ENCODE measurements around the gene AGXT2. TPM values are rescaled to one million over a fixed set of nuclear protein-coding genes. Genes with fewer than 3 reads are reported as not detected.

AGXT2 gene
- total and polyA plus RNA-seq, 10 of the 15 experiments (the other 5 are each of a cell fraction or from before 2014, with no cell fraction given): not detected

DNA sequence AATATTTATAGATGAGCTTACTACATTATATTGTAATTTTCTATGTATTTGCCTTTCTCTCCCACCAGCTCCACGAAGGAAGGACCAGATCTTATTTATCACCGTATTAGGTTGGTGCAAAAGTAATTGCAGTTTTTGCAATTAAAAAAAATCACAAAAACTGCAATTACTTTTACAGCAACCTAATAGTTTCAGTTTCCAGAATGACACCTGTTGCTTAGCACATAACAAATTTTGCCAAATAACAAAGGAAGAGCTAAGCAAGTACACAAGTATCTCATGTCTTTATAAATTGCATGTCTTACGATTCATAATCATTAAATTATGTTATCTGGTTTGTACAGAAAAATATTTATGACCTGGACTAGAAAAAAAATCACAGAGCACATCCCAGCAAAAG lies 45.9 kb downstream of the AGXT2 start:
- FAIRE-seq (no peak), ATAC-seq (no peak), DNase-seq (ENCODE audit: low read depth, low spot score) (no peak)
- no peak overlapping the region for H3K9ac ChIP-seq (ENCODE audit: control insufficient read depth, insufficient read depth, low read length)
- no TSS peak for BruUV-seq (replicated peaks)
- no peak overlapping the region for H3K4me2 ChIP-seq (ENCODE audit: control insufficient read depth, insufficient read depth)
- no peaks in the 10 kb centered on the region for H4K20me1 ChIP-seq (ENCODE audit: control insufficient read depth, insufficient read depth)
- H3K4me3 ChIP-seq: no peak overlapping the region
- in situ Hi-C loops (cut with MboI): no loop called here
- no peaks in the 10 kb centered on the region for H3K27me3 ChIP-seq (replicated peaks in 1 of 2; ENCODE audit: control insufficient read depth in 2 of 2, insufficient read depth in 2 of 2, low read length in 1 of 2)
- CTCF ChIA-PET: interaction anchor here (0.7 to 5.0 kb wide), 26 partner anchors 9 to 923 kb away, joined by 3 to 185 read pairs (median 3); partner anchors contain the start of genes BRIX1, DNAJC21 and RAD1
- intact Hi-C loops (cut with micrococcal nuclease; ENCODE audit: unreplicated experiment): loop anchor here (5.0 to 10.0 kb wide), 3 partner anchors 85 to 517 kb away; partner anchors contain the start of genes BRIX1 and RAD1
- H3K9me3 ChIP-seq (replicated peaks; ENCODE audit: control insufficient read depth, insufficient read depth, low read length): no peaks in the 10 kb centered on the region
- RAD21 ChIA-PET (ENCODE audit: unreplicated experiment): interaction anchor here (1.2 to 6.6 kb wide), 5 partner anchors 24 to 478 kb away, joined by 3 to 123 read pairs (median 7); partner anchors contain the start of gene DNAJC21
- 7% methylated on average over 3 of the region's 3 CpGs for WGBS (ENCODE audit: insufficient coverage, insufficient replicate concordance, low lambda C conversion rate, missing lambda C conversion rate)
- POLR2A ChIA-PET: interaction anchor here (1.2 kb wide), 1 partner anchor 24 kb away, joined by 4 read pairs; no protein-coding TSS in a partner anchor
- H3K27ac ChIP-seq (ENCODE audit: control insufficient read depth, insufficient read depth): no peak overlapping the region
- no peaks in the 10 kb centered on the region for H3K79me2 ChIP-seq (ENCODE audit: control insufficient read depth, insufficient read depth, low read length)
- no peaks in the 10 kb centered on the region for H3K36me3 ChIP-seq (ENCODE audit: control insufficient read depth in 2 of 2, insufficient read depth in 2 of 2, low read length in 1 of 2)
- no peak overlapping the region for H2AFZ ChIP-seq (ENCODE audit: control insufficient read depth, low read depth, low read length)
- H3K4me1 ChIP-seq (ENCODE audit: control insufficient read depth, insufficient read depth, low read length): 0 out of 2 replicates have a peak, but pooled peaks cover 5% of the 10 kb centered on the region
- SMC1A ChIA-PET (ENCODE audit: uncharacterized antibody, unreplicated experiment): interaction anchor here (0.7 to 5.5 kb wide), 12 partner anchors 9 to 487 kb away, joined by 3 to 121 read pairs (median 4); partner anchors contain the start of genes BRIX1 and RAD1
- TF ChIP-seq ETV6 (conservative IDR thresholded peaks at IDR 0.05 in 1 of 2, IDR thresholded peaks at IDR 0.05 in 1 of 2; ENCODE audit: borderline replicate concordance in 1 of 2, low read depth in 1 of 2) (no peak), ASH2L (IDR thresholded peaks at IDR 0.05; ENCODE audit: borderline replicate concordance, low read depth) (no peak), GATAD2B (conservative IDR thresholded peaks at IDR 0.05; ENCODE audit: low read depth) (no peak), YY1 (IDR thresholded peaks at IDR 0.05; ENCODE audit: low read depth, low read length) (no peak), RCOR1 (conservative IDR thresholded peaks at IDR 0.05; ENCODE audit: low read depth, low read length) (no peak), MYC (IDR thresholded peaks at IDR 0.05; ENCODE audit: insufficient read depth, insufficient read length, insufficient replicate concordance, low read length, severe bottlenecking) (no peak), RAD21 (IDR thresholded peaks at IDR 0.05; ENCODE audit: insufficient read depth, low read depth, low read length) (no peak), MYB (IDR thresholded peaks at IDR 0.05; ENCODE audit: borderline replicate concordance, low read depth, low read length) (no peak), ZBED1 (IDR thresholded peaks at IDR 0.05; ENCODE audit: borderline replicate concordance) (no peak), LARP7 (IDR thresholded peaks at IDR 0.05) (no peak), RUNX3 (IDR thresholded peaks at IDR 0.05; ENCODE audit: low read length) (no peak), HCFC1 (IDR thresholded peaks at IDR 0.05; ENCODE audit: low read length) (no peak), IRF4 (IDR thresholded peaks at IDR 0.05; ENCODE audit: low read depth, low read length) (no peak), RELA (IDR thresholded peaks at IDR 0.05; ENCODE audit: borderline replicate concordance, partially characterized antibody) (no peak), JUND (IDR thresholded peaks at IDR 0.05; ENCODE audit: low read depth, low read length) (no peak), ZNF274 (IDR thresholded peaks at IDR 0.05; ENCODE audit: insufficient read depth, insufficient read length) (no peak)
- TF ChIP-seq, protein P1, sequence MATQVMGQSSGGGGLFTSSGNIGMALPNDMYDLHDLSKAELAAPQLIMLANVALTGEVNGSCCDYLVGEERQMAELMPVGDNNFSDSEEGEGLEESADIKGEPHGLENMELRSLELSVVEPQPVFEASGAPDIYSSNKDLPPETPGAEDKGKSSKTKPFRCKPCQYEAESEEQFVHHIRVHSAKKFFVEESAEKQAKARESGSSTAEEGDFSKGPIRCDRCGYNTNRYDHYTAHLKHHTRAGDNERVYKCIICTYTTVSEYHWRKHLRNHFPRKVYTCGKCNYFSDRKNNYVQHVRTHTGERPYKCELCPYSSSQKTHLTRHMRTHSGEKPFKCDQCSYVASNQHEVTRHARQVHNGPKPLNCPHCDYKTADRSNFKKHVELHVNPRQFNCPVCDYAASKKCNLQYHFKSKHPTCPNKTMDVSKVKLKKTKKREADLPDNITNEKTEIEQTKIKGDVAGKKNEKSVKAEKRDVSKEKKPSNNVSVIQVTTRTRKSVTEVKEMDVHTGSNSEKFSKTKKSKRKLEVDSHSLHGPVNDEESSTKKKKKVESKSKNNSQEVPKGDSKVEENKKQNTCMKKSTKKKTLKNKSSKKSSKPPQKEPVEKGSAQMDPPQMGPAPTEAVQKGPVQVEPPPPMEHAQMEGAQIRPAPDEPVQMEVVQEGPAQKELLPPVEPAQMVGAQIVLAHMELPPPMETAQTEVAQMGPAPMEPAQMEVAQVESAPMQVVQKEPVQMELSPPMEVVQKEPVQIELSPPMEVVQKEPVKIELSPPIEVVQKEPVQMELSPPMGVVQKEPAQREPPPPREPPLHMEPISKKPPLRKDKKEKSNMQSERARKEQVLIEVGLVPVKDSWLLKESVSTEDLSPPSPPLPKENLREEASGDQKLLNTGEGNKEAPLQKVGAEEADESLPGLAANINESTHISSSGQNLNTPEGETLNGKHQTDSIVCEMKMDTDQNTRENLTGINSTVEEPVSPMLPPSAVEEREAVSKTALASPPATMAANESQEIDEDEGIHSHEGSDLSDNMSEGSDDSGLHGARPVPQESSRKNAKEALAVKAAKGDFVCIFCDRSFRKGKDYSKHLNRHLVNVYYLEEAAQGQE (IDR thresholded peaks at IDR 0.05; ENCODE audit: low read depth, low read length): no peak
- TF ChIP-seq, protein P2, sequence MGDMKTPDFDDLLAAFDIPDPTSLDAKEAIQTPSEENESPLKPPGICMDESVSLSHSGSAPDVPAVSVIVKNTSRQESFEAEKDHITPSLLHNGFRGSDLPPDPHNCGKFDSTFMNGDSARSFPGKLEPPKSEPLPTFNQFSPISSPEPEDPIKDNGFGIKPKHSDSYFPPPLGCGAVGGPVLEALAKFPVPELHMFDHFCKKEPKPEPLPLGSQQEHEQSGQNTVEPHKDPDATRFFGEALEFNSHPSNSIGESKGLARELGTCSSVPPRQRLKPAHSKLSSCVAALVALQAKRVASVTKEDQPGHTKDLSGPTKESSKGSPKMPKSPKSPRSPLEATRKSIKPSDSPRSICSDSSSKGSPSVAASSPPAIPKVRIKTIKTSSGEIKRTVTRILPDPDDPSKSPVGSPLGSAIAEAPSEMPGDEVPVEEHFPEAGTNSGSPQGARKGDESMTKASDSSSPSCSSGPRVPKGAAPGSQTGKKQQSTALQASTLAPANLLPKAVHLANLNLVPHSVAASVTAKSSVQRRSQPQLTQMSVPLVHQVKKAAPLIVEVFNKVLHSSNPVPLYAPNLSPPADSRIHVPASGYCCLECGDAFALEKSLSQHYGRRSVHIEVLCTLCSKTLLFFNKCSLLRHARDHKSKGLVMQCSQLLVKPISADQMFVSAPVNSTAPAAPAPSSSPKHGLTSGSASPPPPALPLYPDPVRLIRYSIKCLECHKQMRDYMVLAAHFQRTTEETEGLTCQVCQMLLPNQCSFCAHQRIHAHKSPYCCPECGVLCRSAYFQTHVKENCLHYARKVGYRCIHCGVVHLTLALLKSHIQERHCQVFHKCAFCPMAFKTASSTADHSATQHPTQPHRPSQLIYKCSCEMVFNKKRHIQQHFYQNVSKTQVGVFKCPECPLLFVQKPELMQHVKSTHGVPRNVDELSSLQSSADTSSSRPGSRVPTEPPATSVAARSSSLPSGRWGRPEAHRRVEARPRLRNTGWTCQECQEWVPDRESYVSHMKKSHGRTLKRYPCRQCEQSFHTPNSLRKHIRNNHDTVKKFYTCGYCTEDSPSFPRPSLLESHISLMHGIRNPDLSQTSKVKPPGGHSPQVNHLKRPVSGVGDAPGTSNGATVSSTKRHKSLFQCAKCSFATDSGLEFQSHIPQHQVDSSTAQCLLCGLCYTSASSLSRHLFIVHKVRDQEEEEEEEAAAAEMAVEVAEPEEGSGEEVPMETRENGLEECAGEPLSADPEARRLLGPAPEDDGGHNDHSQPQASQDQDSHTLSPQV (IDR thresholded peaks at IDR 0.05): no peak

Measured in GM12878 (cell line).